Esophagus squamous epithelium (tissue), 5 donors: ENCODE data around the gene ETV7. TPM values are rescaled to one million over a fixed set of nuclear protein-coding genes. Genes with fewer than 3 reads are reported as not detected.

ENCODE experiments used
- DNase-seq: peaks from one replicate; lab custom pipeline; 2025; lab: John Stamatoyannopoulos, UW
- H3K27ac ChIP-seq, 4 donors: fragments of 200-600 bp; sonication (generic); one replicate each; pipeline ENCODE4 v1.5.1; 2016 to 2019; ENCODE audit warnings: mild to moderate bottlenecking in 1 of 4
- H3K27me3 ChIP-seq, 4 donors: fragments of 200-600 bp; sonication (generic); 1 replicate in 3 of 4; 2 replicates in 1 of 4; pipeline versions ENCODE4 v1.5.1 to v1.6.0; 2017 to 2021; ENCODE audit warnings: antibody characterized with exemption in 1 of 4
- H3K36me3 ChIP-seq, 3 donors: fragments of 200-600 bp; sonication (generic); one replicate each; pipeline ENCODE4 v1.5.1; 2016 to 2019
- H3K4me1 ChIP-seq, 3 donors: fragments of 200-600 bp; sonication (generic); one replicate each; pipeline ENCODE4 v1.5.1; 2017 to 2019
- H3K4me3 ChIP-seq, 4 donors: fragments of 200-600 bp; sonication (generic); 1 replicate in 3 of 4; 2 replicates in 1 of 4; pipeline ENCODE4 v1.5.1; 2016 to 2019; ENCODE audit warnings: mild to moderate bottlenecking in 2 of 4, moderate library complexity in 1 of 4
- H3K9me3 ChIP-seq, 3 donors: fragments of 200-600 bp; sonication (generic); one replicate each; pipeline ENCODE4 v1.5.1; 2016 to 2019
- CTCF ChIP-seq, 6 experiments: fragments of 450-650 bp in 4 of 6; fragments of 200-600 bp in 2 of 6; sonication (generic) in 2 of 6; IDR thresholded peaks; one replicate each; pipeline ENCODE4 v1.5.1; 2016 to 2019; ENCODE audit warnings: antibody characterized with exemption in 6 of 6, mild to moderate bottlenecking in 4 of 6, moderate library complexity in 4 of 6
- POLR2A ChIP-seq, 4 donors: fragments of 450-650 bp; IDR thresholded peaks; one replicate each; pipeline ENCODE4 v1.6.1; 2017; ENCODE audit warnings: antibody characterized with exemption in 4 of 4, mild to moderate bottlenecking in 4 of 4, moderate library complexity in 3 of 4
- WGBS, 2 donors: methylation state at CpG; one replicate each; pipeline ENCODE4 v1.1.5; 2018; 5-methylcytosine and 5-hydroxymethylcytosine counted together
- intact Hi-C: fragments of 100-400 bp; cut with DNase I; formaldehyde crosslinking; loops from one replicate; pipeline ENCODE4 v1.15.0; 2022
- total RNA-seq, 4 donors: library from RNA; depleted of rRNA; stranded (reverse); fragments of >200 nt; gene quantifications; one replicate each; pipeline ENCODE4 v1.1.0, GENCODE V29; 2016
- donor health status: DM: yes; HTN: yes; CAD: no.

The ETV7 gene
- total RNA-seq, 4 donors from 2014 or later, result 1.3 to 7.3 (median 2.3) TPM

GRCh38 chr6:36360241-36361054 is 27.0 kb downstream of the ETV7 start:
- WGBS, 2 donors, result 22 to 25% methylated on average over 6 to 10 of the region's 10 CpGs
- peak; percentile 35 for DNase-seq
- H3K9me3 ChIP-seq, result no peaks in the 10 kb centered on the region
- H3K4me3 ChIP-seq, result no peak overlapping the region
- H3K27ac ChIP-seq, result no peak overlapping the region
- H3K27me3 ChIP-seq, result no peaks in the 10 kb centered on the region
- H3K36me3 ChIP-seq, result no peaks in the 10 kb centered on the region
- no peak for TF ChIP-seq POLR2A (IDR thresholded peaks at IDR 0.05)
- peak; percentile 73 to 86 (median 82) for TF ChIP-seq CTCF (IDR thresholded peaks at IDR 0.05)
- intact Hi-C loops, result loop anchor here (5.0 to 10.0 kb wide), 2 partner anchors 58 to 236 kb away; no protein-coding TSS in a partner anchor
- H3K4me1 ChIP-seq, result peaks cover 4 to 19% (median 5%) of the 10 kb centered on the region in 3 donors

GRCh38 chr6:36358226-36358915 is 29.1 kb downstream of the ETV7 start:
- Histone ChIP-seq H3K4me1 (peaks cover 4 to 19% (median 5%) of the 10 kb centered on the region in 3 donors), H3K36me3 (no peaks in the 10 kb centered on the region), H3K4me3 (no peak overlapping the region), H3K27me3 (no peaks in the 10 kb centered on the region), H3K9me3 (no peaks in the 10 kb centered on the region), H3K27ac (peak overlapping the region in 1 of 4 donors; percentile 29)
- intact Hi-C loops, result no loop called here
- TF ChIP-seq POLR2A (IDR thresholded peaks at IDR 0.05) (no peak), CTCF (IDR thresholded peaks at IDR 0.05) (no peak)
- DNase-seq, result no peak
- WGBS, 2 donors, result 73 to 80% methylated on average over 3 of the region's 4 CpGs

- H3K27me3 ChIP-seq, result no peaks in the 10 kb centered on the region
- no peaks in the 10 kb centered on the region for H3K9me3 ChIP-seq
- no peak for DNase-seq
- H3K27ac ChIP-seq, result peak overlapping the region in 1 of 4 donors; percentile 29
- TF ChIP-seq CTCF (IDR thresholded peaks at IDR 0.05) (no peak), POLR2A (IDR thresholded peaks at IDR 0.05) (no peak)
- 77 to 98% methylated on average over 3 of the region's 3 CpGs for WGBS, 2 donors
- peaks cover 4 to 19% (median 5%) of the 10 kb centered on the region in 3 donors for H3K4me1 ChIP-seq
- intact Hi-C loops, result no loop called here
- H3K36me3 ChIP-seq, result no peaks in the 10 kb centered on the region
- H3K4me3 ChIP-seq, result no peak overlapping the region
Measured at GRCh38 chr6:36357872-36358225, 29.6 kb downstream of the ETV7 start.

GRCh38 chr6:36355819-36356218 is 31.6 kb downstream of the ETV7 start:
- DNase-seq, result no peak
- 60 to 64% methylated on average over 4 of the region's 4 CpGs for WGBS, 2 donors
- Histone ChIP-seq H3K36me3 (no peaks in the 10 kb centered on the region), H3K4me1 (peaks cover 4 to 19% (median 5%) of the 10 kb centered on the region in 3 donors), H3K9me3 (no peaks in the 10 kb centered on the region), H3K27ac (no peak overlapping the region), H3K27me3 (no peaks in the 10 kb centered on the region), H3K4me3 (no peak overlapping the region)
- intact Hi-C loops, result no loop called here
- TF ChIP-seq POLR2A (IDR thresholded peaks at IDR 0.05) (no peak), CTCF (IDR thresholded peaks at IDR 0.05) (no peak)

GRCh38 chr6:36353411-36353915 is 34.0 kb downstream of the ETV7 start:
- TF ChIP-seq POLR2A (IDR thresholded peaks at IDR 0.05) (no peak), CTCF (IDR thresholded peaks at IDR 0.05) (no peak)
- intact Hi-C loops, result no loop called here
- H3K36me3 ChIP-seq, result no peaks in the 10 kb centered on the region
- no peak overlapping the region for H3K27ac ChIP-seq
- no peak for DNase-seq
- H3K4me3 ChIP-seq, result no peak overlapping the region
- H3K27me3 ChIP-seq, result no peaks in the 10 kb centered on the region
- no peaks in the 10 kb centered on the region for H3K9me3 ChIP-seq
- 52 to 56% methylated on average over 4 of the region's 4 CpGs for WGBS, 2 donors
- H3K4me1 ChIP-seq, result peaks cover 0 to 20% (median 0%) of the 10 kb centered on the region in 3 donors
